ENCODE measurements around the gene WDSUB1. TPM values are rescaled to one million over a fixed set of nuclear protein-coding genes. Genes with fewer than 3 reads are reported as not detected.
A peak's percentile ranks its signal among the peaks of the same experiment; 100 is the strongest.

The WDSUB1 gene
- total RNA-seq, 1 donor from 2014 or later = 14.3 TPM

DNA sequence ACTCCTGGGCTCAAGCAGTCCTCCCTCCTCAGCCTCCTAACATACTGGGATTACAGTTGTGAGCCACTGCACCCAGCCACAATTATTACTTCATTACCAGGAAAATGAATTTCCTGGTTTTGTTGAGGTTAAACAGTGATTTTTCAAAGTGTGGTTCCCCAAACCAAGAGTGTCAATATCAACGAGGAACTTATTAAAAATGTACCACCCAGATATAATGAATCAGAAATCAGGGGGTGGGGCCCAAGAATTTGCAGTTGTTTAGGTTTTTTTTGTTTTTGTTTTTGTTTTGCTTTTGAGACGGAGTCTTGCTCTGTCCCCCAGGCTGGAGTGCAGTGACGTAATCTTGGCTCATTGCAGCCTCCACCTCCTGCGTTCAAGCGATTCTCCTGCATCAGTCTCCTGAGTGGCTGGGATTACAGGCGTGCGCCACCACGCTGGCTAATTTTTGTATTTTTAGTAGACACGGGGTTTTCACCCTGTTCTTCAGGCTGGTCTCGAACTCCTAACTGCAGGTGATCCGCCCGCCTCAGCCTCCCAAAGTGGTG, 94.1 kb downstream of the WDSUB1 start:
- Mint-ChIP-seq H3K36me3 (peaks cover 52% of the 10 kb centered on the region), H3K4me1 (peaks cover 2% of the 10 kb centered on the region), H3K27me3 (ENCODE audit: low read depth) (no peaks in the 10 kb centered on the region), H3K27ac (no peak overlapping the region), H3K4me3 (no peak overlapping the region), H3K9me3 (no peaks in the 10 kb centered on the region)
- TF ChIP-seq, protein P1, sequence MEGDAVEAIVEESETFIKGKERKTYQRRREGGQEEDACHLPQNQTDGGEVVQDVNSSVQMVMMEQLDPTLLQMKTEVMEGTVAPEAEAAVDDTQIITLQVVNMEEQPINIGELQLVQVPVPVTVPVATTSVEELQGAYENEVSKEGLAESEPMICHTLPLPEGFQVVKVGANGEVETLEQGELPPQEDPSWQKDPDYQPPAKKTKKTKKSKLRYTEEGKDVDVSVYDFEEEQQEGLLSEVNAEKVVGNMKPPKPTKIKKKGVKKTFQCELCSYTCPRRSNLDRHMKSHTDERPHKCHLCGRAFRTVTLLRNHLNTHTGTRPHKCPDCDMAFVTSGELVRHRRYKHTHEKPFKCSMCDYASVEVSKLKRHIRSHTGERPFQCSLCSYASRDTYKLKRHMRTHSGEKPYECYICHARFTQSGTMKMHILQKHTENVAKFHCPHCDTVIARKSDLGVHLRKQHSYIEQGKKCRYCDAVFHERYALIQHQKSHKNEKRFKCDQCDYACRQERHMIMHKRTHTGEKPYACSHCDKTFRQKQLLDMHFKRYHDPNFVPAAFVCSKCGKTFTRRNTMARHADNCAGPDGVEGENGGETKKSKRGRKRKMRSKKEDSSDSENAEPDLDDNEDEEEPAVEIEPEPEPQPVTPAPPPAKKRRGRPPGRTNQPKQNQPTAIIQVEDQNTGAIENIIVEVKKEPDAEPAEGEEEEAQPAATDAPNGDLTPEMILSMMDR (IDR thresholded peaks at IDR 0.05; ENCODE audit: unreplicated experiment) = no peak
- DNase-seq (ENCODE audit: low spot score in 2 of 2, unreplicated experiment in 2 of 2) = no peak

DNA sequence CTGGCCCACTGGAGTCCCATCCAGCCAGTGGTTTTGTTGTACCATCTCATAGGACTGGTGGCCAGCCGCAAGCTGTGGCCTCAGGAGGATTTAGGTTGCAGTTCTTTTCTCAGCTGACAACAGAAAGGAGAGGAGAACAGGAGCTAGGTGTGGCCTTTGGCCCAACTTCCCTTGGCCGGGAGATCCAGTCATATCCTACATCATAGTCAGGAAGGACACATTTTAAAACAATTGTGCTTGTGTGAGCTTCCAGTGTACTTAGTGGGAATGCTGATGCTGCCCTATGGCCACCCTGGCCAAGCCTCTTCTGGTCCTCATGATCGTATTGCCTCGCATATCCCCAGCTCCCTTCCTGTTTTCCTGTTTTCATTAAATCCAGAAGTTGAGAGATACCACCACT, 98.1 kb downstream of the WDSUB1 start:
- peaks cover 12% of the 10 kb centered on the region for H3K4me1 Mint-ChIP-seq
- no peaks in the 10 kb centered on the region for H3K9me3 Mint-ChIP-seq
- H3K27ac Mint-ChIP-seq = peak overlapping the region; percentile 27
- no peaks in the 10 kb centered on the region for H3K27me3 Mint-ChIP-seq (ENCODE audit: low read depth)
- DNase-seq (ENCODE audit: low spot score in 2 of 2, unreplicated experiment in 2 of 2) = no peak
- TF ChIP-seq, protein P1 (IDR thresholded peaks at IDR 0.05; ENCODE audit: unreplicated experiment) = no peak
- H3K4me3 Mint-ChIP-seq = no peak overlapping the region
- H3K36me3 Mint-ChIP-seq = peaks cover 43% of the 10 kb centered on the region

- TF ChIP-seq, protein P1 (IDR thresholded peaks at IDR 0.05; ENCODE audit: unreplicated experiment) = no peak
- Mint-ChIP-seq H3K4me3 (no peak overlapping the region), H3K36me3 (peaks cover 46% of the 10 kb centered on the region), H3K4me1 (peaks cover 24% of the 10 kb centered on the region), H3K9me3 (no peaks in the 10 kb centered on the region), H3K27ac (peak overlapping the region; percentile 74), H3K27me3 (ENCODE audit: low read depth) (no peaks in the 10 kb centered on the region)
- DNase-seq (ENCODE audit: low spot score in 2 of 2, unreplicated experiment in 2 of 2) = no peak
Measured at GRCh38 chr2:159187106-159187505, 99.4 kb downstream of the WDSUB1 start.

DNA sequence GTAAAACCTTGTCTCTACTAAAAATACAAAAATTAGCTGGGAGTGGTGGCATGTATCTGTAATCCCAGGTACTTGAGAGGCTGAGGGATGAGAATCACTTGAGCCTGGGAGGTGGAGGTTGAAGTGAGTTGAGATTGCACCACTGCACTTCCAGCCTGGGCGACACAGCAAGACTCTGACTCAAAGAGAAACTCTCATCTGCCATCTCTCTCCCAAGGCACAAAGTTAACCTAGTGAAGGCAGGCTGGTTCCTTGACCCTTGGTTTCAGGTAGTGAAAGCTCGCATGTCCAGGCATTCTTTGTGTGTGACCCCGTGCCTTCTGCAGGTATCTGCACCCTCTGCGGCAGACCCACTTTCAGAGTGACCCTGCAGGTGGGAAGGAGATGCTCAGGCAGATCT, 100.0 kb downstream of the WDSUB1 start:
- Mint-ChIP-seq H3K27me3 (ENCODE audit: low read depth) (no peaks in the 10 kb centered on the region), H3K36me3 (peaks cover 47% of the 10 kb centered on the region), H3K4me3 (no peak overlapping the region), H3K9me3 (no peaks in the 10 kb centered on the region), H3K4me1 (peaks cover 24% of the 10 kb centered on the region), H3K27ac (no peak overlapping the region)
- DNase-seq (ENCODE audit: low spot score in 2 of 2, unreplicated experiment in 2 of 2) = no peak
- TF ChIP-seq, protein P1 (IDR thresholded peaks at IDR 0.05; ENCODE audit: unreplicated experiment) = no peak

Small RNAs within 50 kb of the gene (microRNA-seq; reads per million reads assigned to microRNA genes)
- gene MIR6888 = 1.2 reads per million

Data from mesothelial cell of epicardium (in vitro differentiated cells).